Activated T-cell treated with anti-CD3 and anti-CD28 coated beads, Interleukin-2, amount 50 U/mL, for 1 hour (primary cell): ENCODE data around the gene B4GALT2.
A peak's percentile ranks its signal among the peaks of the same experiment; 100 is the strongest.

Experiments used
- DNase-seq: peaks from one replicate; pipeline ENCODE4 v3.0.0-alpha.2; 2020

Gene B4GALT2

DNA sequence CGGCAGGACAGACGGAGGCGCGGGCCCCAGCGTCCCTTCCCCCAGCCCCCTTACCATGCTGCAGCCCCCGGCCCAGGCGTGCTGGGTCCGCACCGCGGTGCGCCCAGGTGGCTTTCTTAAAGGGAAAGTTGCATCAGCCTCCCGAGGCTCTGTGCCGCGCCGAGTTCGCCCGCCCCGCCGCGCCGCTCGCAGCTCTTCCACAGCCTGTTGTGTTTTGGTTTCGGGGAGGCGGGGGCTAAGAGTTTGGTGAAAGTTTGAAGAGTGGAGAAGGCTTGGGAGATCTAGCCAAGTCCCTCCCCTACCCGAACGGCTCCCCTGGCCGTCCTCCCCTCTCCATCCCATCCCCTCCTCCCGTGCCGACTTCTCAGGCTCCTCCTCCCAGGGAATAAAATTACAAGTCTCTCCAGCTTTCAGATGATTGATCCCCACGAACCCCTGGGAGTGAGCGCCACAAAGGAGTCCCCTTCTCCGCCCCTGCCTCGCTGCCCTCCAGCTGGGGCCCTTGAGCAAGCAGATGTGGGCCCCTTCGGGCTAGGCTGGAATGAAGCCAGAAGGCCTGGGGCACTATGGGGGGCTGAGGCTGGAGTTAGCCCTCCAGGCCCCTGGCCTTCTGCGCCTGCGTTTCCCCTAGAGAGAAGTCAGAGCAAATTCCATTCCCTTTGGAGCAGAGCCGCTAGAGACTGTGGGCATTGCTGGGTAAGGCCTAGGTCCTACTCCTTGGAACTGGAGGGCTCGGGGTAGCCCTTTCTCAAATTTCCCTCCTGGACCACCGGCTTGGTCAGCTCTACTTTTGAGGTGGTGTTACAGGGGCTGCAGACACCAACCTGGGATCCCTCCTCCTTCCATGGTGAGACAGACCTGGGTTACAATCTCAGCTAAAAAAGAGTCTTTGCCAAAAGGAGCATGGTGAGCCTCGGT lies 52.5 kb downstream of the B4GALT2 start, which contains the start of gene SLC6A9:
Gene SLC6A9 (minus strand): TSS at position 211 of the 918 bp plus-strand sequence. CDS start 7,185 bp downstream, outside the sequence.
- no peak for DNase-seq

DNA sequence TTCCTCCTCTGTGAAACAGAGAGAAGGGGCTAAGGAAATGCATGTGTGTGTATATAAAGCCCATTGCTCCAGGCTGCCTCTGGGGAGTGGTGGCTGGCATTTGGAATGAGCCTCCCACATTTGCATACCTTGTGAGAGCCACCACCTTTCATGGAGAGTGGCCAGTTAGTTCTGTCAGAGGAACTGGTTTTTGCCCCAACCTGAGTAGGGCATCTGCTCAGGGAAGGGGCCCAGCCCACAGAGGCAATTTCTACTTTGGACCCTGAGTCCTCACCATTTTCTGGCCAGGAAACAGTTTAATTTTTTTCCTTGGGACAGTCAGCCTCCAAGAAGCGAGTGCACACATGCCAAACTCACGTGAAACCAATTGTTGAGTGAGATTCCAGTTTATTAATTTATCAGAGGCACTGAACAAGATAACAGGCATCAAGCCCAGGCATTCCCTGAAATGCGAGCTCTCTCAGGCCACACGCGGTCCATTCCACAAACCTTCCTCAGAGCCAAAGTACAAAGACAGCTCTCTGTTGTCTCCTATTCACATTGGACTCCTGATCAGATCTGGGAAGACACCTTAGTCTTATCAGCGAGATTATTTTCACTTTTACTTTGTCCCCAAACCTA lies 53.3 kb downstream of the B4GALT2 start:
- DNase-seq = no peak

DNA sequence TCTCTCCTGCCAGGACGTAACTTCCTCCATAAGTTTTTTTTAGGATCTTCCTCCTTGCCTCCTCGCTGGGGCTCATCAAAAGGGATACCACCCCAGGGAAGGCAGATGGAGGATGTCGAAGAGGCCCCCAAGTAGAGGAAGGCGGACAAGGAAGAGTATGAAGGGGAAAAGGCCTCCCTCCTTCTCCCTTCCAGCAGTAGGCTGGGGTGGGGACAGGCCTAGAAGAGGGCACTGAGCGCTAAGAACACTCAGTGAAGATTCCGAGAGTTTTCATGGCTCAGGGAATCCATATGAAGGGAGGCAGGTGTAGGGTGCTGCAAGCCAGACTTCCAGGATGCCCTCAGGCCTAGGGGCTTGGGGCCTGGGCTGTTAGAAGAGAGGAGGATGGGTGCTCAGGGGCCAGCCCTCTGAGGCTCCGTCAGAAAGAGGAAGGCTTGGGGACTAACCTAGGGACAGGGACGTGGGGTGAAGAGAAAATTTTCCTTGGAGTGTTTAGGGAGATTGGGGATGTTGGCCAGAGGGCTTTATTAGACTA lies 54.1 kb downstream of the B4GALT2 start:
- DNase-seq = no peak

DNA sequence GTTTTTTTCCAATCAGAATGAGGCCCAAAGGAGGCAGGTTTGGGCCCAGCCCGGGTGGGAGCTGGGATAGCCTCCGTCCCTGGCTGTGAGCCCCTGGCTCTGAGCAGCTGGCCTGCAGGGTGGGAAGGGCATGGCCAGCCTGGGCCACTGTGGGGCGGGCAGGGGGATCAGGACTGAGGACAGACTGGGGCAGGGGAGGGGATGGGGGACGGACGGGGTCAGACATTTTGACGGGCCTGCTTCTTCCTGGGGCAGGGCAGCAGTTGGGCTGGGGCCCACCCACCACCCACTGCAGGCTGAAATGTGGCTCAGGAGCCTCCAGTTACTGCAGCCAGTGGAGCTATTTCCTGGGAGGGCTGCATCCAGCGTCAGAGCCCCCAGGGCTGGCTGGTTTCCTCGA lies 54.7 kb downstream of the B4GALT2 start:
- DNase-seq = no peak

DNA sequence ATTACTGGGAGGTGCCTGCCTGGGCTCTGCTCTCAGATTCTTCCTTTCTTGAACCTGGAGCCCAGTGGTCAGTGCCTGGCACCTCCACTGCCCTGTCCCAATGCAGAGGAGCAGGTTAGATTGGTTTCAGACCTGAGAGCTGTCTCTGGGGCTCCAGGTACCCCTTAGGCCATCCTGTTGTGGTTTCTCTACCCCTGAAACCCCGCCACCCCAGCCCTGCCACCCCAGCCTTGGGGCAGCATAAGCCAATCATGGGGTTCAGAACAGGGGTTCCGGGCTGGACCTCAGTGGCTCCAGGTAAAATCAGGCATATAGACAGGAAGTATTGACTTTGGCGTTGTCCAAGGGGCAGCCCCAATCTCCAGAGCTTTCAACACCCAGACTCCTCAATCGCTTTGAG lies 55.4 kb downstream of the B4GALT2 start:
- no peak for DNase-seq

DNA sequence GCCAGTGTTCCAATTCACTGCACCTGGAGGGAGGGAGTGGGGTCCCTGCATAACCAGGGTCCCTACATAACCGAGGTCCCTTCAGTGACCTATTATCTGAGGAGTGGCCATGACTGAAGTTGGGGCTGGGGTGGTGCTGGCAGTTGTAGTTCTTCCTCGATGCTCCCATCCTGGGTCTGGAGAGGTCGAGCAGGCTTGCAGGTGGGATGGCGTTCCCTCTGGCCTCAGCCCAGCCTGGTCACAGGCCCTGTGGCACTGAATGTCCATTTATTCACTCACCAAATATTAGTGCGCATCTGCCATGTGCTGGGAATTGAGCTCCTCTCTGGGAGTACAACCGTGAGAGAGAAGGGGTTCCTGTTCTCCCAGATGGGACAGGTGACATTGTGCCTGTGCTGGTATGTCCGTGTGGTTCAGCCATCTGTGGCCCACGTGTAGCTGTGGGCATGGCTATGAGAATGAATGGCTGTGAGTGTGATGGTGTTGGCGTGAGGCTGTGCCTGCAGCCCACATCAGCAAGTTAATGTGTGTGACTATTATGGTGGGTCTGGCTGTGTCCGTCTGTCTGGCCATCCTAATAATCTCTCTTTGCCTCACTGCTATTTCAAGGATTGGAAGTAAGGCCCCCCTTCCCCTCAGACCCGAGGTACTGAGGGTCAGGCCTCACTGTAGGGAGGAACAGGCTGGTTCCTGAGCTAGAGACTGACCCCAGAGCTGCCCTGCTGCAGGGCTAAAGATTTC lies 56.1 kb downstream of the B4GALT2 start:
- DNase-seq = no peak

DNA sequence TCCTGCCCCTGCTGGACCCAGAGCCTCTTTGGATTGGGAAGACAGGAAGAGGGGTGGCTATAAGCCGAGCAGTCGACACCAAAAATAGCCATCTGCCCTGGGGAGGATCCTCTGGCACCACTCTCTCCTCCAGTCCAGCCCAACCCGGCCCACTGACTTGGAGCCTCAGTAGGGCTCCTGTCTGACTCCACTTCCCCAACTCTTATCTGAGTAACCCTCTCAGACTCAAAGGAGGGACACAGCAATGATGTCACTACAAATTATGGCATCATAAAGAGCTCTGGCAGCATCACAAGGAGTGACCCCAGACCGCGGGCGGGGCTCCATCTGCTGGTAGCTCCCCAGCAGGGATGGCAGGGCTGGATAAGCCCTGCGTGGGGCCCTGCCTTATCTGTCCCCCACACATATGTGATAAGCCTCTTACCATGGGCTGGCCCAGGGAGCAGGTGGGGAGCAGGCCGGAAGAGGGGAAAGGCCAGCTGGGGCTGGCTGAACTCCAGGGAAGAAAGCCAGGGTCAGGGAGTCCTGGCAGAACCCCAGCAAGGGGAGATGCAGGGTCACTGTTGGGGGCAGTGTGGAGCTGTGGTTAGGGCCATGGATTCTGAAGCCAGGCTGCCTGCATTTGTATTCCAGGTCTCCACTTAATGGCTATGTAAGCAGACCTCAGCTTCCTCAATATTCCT lies 56.9 kb downstream of the B4GALT2 start:
- DNase-seq = no peak

DNA sequence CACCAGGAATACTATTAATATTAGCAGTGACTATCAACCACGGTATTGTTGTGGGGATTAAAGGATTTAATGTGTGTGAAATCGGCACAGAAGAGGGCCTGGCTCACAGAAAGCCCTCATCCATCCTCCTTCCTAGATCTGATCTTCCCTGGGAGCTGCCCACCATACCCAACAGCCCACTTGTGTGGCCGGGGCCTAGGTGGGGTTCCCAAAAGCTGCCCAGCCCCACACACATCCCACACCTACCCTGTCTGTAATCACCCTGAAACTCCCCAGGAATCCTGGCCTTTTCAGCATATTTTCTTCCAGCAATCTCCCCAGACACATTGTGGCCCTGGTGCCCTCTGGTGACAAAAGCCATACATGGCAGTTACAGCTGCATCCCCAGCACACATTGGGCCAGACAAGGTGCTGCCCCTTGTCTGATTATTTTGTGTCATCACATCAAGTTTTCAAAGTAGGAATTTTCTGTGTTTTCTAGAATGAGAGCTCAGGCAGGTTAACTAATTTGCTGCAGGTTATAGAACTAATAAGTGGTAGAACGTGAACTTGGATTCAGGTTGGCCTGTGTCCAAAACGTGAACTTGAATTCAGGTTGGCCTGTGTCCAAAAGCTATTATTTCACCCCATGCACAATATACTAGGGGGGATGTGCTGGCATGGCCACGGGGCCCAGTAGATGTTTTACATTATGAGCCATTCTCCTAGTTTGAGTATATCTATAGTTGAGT lies 57.6 kb downstream of the B4GALT2 start:
- peak; percentile 68 for DNase-seq

DNA sequence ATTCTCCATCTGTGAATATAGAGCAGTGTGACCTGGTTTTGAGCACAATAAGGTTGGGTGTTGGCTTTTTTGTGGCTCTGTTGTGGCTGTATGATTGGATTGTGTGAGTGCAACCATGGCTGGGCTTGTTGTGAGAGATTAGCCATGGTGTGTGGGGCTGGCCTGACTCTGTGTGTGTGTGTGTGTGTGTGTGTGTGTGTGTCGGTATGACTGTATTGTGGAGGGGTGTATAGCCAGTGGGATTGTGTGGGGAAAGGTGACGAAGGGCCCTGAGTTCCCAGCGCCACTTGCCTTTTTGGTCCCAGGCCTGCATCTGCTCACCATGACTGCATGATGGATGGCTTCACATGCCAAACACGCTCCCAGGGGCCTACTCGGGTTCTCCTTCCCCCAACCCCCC lies 58.1 kb downstream of the B4GALT2 start:
- DNase-seq = no peak

DNA sequence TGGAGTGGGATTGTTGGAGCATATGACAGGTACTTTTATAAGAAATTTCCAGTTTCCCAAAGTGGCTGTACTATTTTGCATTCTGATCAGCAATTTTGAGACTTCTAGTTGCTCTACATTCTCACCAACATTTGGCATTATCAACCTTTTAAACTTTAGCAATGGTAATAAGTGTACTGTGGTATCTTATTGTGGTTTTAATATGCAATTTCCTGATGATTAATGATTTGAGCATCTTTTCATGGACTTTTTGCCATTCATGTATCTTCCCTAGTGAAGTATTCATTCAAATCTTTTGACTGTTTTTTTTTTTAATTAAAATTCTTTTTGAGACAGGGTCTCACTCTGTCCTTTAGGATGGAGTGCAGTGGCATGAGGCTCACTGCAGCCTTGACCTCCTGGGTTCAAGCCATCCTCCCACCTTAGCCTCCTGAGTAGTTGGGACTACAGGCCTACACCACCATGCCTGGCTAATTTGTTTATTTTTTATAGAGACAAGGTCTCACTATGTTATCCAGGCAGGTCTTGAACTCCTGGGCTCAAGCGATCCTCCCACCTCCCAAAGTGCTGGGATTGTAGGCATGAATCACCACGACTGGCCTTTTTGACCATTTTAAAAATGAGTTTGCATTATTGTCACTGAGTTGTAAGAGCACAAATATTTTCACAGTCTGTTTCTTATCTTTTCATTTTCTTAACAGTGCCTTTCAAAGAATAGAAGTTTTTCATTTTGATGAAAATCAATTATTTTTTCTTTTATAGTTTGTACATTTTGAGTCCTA lies 60.1 kb downstream of the B4GALT2 start:
- DNase-seq = no peak

DNA sequence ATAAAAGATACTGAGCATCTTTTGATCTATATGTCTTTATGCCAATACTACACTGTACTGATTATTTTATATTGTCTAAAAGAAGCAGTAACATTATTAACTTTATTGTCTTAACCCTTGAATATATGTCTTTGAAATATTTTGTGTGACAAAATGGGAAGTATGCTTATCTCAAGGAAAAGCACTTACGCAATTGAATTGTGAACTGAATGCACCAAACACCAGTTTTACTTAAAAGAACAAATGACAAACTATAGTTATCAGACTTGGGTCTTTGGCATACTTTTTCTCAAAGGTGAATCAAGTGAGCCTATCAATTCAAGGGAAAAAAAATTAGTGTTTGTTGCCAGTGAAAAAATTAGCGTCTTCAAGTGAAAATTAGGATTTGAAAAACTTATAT lies 61.4 kb downstream of the B4GALT2 start:
- DNase-seq = no peak
